Panc1 (cell line): ENCODE measurements around the gene FPGS. TPM values are rescaled to one million over a fixed set of nuclear protein-coding genes. Genes with fewer than 3 reads are reported as not detected.
A peak's percentile ranks its signal among the peaks of the same experiment; 100 is the strongest.

ENCODE experiments used
- ATAC-seq: fragments of 200-7000 bp; cut with Tn5 transposase; 2 replicates; pipeline ENCODE4 v1.9.1; 2020; ENCODE audit warnings: mild to moderate bottlenecking, moderate library complexity
- BruUV-seq: library from RNA; stranded (reverse); fragments of 400-500 nt; replicated peaks from 2 replicates; lab custom pipeline; 2021; lab: Mats Ljungman, UMichigan
- CTCF ChIA-PET: fragments of 300-600 bp; sonication (Branson Sonifier 250); formaldehyde crosslinking; loops from one replicate; lab custom pipeline; 2022; ENCODE audit warnings: antibody characterized with exemption; lab: Charles Lee
- POLR2A ChIA-PET: fragments of 300-600 bp; sonication (Branson Sonifier 250); formaldehyde crosslinking; loops from one replicate; lab custom pipeline; 2022; ENCODE audit warnings: antibody characterized with exemption; lab: Charles Lee
- DNase-seq: peaks from one replicate; pipeline ENCODE4 v3.0.0-alpha.2; 2010; ENCODE audit warnings: low read depth, low spot score
- H3K27ac ChIP-seq: 2 replicates; pipeline ENCODE4 v1.5.1; 2011; ENCODE audit warnings: mild to moderate bottlenecking, low read length, inconsistent platforms
- H3K27me3 ChIP-seq: fragments of 200-500 bp; sonication (Bioruptor generic); 2 replicates; pipeline ENCODE4 v1.6.0; 2014; ENCODE audit warnings: low read length, inconsistent platforms; ENCODE audit not compliant: control insufficient read depth, insufficient read depth
- H3K36me3 ChIP-seq: fragments of 200-500 bp; sonication (Bioruptor generic); 2 replicates; pipeline ENCODE4 v1.5.1; 2014; ENCODE audit warnings: inconsistent platforms, mild to moderate bottlenecking, low read length, moderate library complexity; ENCODE audit not compliant: control insufficient read depth, insufficient read depth
- H3K4me1 ChIP-seq: 2 replicates; pipeline ENCODE4 v1.5.1; 2011; ENCODE audit warnings: inconsistent platforms, mild to moderate bottlenecking, low read length, moderate library complexity; ENCODE audit not compliant: control insufficient read depth, insufficient read depth
- H3K4me3 ChIP-seq, 2 experiments: 2 replicates each; pipeline ENCODE4 v1.5.1; 2011 to 2012; ENCODE audit warnings: low read depth in 2 of 2, low read length in 2 of 2, mild to moderate bottlenecking in 2 of 2, inconsistent platforms in 1 of 2, moderate library complexity in 1 of 2
- H3K9me3 ChIP-seq: fragments of 200-500 bp; sonication (Bioruptor generic); 2 replicates; pipeline ENCODE4 v1.5.1; 2014; ENCODE audit warnings: low read depth, mild to moderate bottlenecking, inconsistent platforms, low read length, moderate library complexity; ENCODE audit not compliant: control insufficient read depth, insufficient read depth
- POLR2AphosphoS5 ChIP-seq: IDR thresholded peaks from 2 replicates; pipeline ENCODE4 v1.6.1; 2012; ENCODE audit warnings: mild to moderate bottlenecking, low read depth, low read length, moderate library complexity
- SIN3A ChIP-seq: IDR thresholded peaks from 2 replicates; pipeline ENCODE4 v1.6.1; 2012; ENCODE audit warnings: low read depth, mild to moderate bottlenecking, low read length, moderate library complexity, borderline replicate concordance; ENCODE audit not compliant: insufficient read depth
- TCF7L2 ChIP-seq: IDR thresholded peaks from 2 replicates; pipeline ENCODE4 v1.6.1; 2011; ENCODE audit warnings: mild to moderate bottlenecking, low read depth, low read length, inconsistent platforms
- in situ Hi-C: cut with HindIII; loops from 2 replicates; pipeline ENCODE4 v1.10.0; 2016; ENCODE audit warnings: low sequenced_read_pairs, low pct_unique_long_range_greater_than_20kb
- intact Hi-C: fragments of 100-400 bp; cut with micrococcal nuclease; formaldehyde crosslinking; loops from one replicate; pipeline ENCODE4 v1.10.0; 2022; ENCODE audit not compliant: unreplicated experiment
- total RNA-seq: library from RNA; stranded (reverse); gene quantifications from one replicate; pipeline ENCODE4 v1.2.1, GENCODE V29; 2021; ENCODE audit not compliant: unreplicated experiment
- TF ChIP-seq, protein P1 (sequence below), 2 experiments: IDR thresholded peaks; 2 replicates each; pipeline ENCODE4 v1.6.1; 2011 to 2012; ENCODE audit warnings: low read depth in 2 of 2, control low read depth in 1 of 2, low read length in 1 of 2, mild to moderate bottlenecking in 1 of 2, moderate library complexity in 1 of 2; ENCODE audit not compliant: insufficient read depth in 1 of 2
- TF ChIP-seq, protein P2 (sequence below): fragments of 450-650 bp; IDR thresholded peaks from 2 replicates; pipeline ENCODE4 v1.5.1; 2017; ENCODE audit warnings: mild to moderate bottlenecking

FPGS gene
- total RNA-seq, 1 experiment from 2014 or later = 56.5 TPM

DNA sequence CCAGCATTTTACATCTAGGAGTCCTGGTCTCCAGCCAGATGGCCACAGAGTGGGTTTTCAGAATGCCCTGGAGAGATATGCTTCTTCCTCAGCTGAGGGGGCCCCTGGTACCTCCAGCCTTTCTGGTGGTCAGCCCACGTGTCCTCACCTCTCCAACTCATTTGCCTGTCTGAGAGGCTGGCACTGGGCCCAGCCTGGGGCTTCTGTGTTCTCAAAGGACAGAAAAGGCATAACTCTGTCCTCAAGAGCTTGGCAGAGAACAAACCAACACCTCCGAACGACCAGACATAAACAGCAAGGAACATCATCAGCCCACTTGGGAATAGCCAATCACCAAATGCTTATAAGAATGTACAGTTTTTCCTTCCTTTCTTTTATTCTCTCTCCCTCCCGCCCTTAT lies 34.7 kb downstream of the FPGS start:
- intact Hi-C loops = no loop called here
- Histone ChIP-seq H3K36me3 (no peaks in the 10 kb centered on the region), H3K4me1 (peaks cover 4% of the 10 kb centered on the region; the same call in 1 of the 2 replicates), H3K4me3 (no peak overlapping the region), H3K27me3 (no peaks in the 10 kb centered on the region), H3K9me3 (no peaks in the 10 kb centered on the region), H3K27ac (no peak overlapping the region)
- ATAC-seq = no peak
- TF ChIP-seq, protein P1, sequence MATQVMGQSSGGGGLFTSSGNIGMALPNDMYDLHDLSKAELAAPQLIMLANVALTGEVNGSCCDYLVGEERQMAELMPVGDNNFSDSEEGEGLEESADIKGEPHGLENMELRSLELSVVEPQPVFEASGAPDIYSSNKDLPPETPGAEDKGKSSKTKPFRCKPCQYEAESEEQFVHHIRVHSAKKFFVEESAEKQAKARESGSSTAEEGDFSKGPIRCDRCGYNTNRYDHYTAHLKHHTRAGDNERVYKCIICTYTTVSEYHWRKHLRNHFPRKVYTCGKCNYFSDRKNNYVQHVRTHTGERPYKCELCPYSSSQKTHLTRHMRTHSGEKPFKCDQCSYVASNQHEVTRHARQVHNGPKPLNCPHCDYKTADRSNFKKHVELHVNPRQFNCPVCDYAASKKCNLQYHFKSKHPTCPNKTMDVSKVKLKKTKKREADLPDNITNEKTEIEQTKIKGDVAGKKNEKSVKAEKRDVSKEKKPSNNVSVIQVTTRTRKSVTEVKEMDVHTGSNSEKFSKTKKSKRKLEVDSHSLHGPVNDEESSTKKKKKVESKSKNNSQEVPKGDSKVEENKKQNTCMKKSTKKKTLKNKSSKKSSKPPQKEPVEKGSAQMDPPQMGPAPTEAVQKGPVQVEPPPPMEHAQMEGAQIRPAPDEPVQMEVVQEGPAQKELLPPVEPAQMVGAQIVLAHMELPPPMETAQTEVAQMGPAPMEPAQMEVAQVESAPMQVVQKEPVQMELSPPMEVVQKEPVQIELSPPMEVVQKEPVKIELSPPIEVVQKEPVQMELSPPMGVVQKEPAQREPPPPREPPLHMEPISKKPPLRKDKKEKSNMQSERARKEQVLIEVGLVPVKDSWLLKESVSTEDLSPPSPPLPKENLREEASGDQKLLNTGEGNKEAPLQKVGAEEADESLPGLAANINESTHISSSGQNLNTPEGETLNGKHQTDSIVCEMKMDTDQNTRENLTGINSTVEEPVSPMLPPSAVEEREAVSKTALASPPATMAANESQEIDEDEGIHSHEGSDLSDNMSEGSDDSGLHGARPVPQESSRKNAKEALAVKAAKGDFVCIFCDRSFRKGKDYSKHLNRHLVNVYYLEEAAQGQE (IDR thresholded peaks at IDR 0.05; ENCODE audit: insufficient read depth in 1 of 2, low read depth in 2 of 2, low read length in 1 of 2) = no peak
- no peak for TF ChIP-seq TCF7L2
- TF ChIP-seq SIN3A = no peak
- TF ChIP-seq, protein P2, sequence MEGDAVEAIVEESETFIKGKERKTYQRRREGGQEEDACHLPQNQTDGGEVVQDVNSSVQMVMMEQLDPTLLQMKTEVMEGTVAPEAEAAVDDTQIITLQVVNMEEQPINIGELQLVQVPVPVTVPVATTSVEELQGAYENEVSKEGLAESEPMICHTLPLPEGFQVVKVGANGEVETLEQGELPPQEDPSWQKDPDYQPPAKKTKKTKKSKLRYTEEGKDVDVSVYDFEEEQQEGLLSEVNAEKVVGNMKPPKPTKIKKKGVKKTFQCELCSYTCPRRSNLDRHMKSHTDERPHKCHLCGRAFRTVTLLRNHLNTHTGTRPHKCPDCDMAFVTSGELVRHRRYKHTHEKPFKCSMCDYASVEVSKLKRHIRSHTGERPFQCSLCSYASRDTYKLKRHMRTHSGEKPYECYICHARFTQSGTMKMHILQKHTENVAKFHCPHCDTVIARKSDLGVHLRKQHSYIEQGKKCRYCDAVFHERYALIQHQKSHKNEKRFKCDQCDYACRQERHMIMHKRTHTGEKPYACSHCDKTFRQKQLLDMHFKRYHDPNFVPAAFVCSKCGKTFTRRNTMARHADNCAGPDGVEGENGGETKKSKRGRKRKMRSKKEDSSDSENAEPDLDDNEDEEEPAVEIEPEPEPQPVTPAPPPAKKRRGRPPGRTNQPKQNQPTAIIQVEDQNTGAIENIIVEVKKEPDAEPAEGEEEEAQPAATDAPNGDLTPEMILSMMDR = no peak
- TF ChIP-seq POLR2AphosphoS5 = no peak
- in situ Hi-C loops = no loop called here
- ChIA-PET CTCF (no interaction called here), POLR2A (no interaction called here)
- no peak for DNase-seq
- BruUV-seq = no TSS peak

DNA sequence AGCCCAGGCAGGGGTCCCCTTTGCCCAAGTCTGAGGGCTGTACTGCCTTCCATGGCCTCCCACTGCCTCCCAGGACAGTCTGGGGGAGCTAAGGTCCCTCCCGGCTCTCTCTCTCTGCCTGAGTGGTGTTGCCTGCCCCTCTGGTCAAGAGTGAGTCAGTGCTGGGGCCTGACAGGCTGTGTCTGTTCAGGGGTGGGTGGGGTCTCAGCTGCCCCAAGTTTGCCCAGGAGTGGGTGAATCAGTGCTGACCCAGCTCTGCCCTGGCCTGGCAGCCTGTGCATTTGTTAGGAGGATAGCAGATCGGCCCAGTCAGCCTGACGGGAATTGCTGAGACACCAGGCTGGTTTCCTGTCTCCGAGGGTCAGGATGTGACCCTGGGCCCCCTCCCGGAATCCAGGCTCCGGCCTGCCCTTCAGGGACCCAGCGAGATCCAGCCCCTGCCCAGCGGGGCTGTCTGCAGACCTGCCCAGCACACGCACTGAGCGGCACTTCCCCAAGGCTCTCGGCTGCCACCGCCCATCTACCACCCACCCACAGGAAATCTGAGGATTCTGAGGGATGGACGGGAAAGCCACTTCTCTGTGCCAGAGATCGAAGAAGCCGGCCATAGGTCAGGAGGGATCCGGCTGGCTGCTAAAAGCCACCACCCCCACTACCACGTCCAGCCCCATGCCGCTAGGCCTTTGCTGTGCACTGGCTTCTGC lies 35.8 kb downstream of the FPGS start:
- no peak overlapping the region for H3K4me3 ChIP-seq
- H3K36me3 ChIP-seq = no peaks in the 10 kb centered on the region
- H3K27ac ChIP-seq = no peak overlapping the region
- DNase-seq = peak; percentile 8
- no peaks in the 10 kb centered on the region for H3K27me3 ChIP-seq
- ATAC-seq = peak; percentile 64
- peaks cover 4% of the 10 kb centered on the region; the same call in 1 of the 2 replicates for H3K4me1 ChIP-seq
- in situ Hi-C loops (no loop called here), intact Hi-C loops (no loop called here)
- TF ChIP-seq, protein P2 = no peak
- TF ChIP-seq TCF7L2 (no peak), SIN3A (no peak), POLR2AphosphoS5 (no peak)
- TF ChIP-seq, protein P1 (IDR thresholded peaks at IDR 0.05; ENCODE audit: insufficient read depth in 1 of 2, low read depth in 2 of 2, low read length in 1 of 2) = no peak
- POLR2A ChIA-PET = no interaction called here
- CTCF ChIA-PET = no interaction called here
- no peaks in the 10 kb centered on the region for H3K9me3 ChIP-seq
- no TSS peak for BruUV-seq
